Neuron (in vitro differentiated cells): ENCODE results near the gene DRGX.

ENCODE experiments used
- H2AFZ ChIP-seq: one replicate; pipeline ENCODE4 v1.6.1; 2013; ENCODE audit warnings: low read depth, mild to moderate bottlenecking, inconsistent platforms, low read length, moderate library complexity
- H3K27me3 ChIP-seq: one replicate; pipeline ENCODE4 v1.6.1; 2013; ENCODE audit warnings: low read length; ENCODE audit not compliant: insufficient read depth
- H3K36me3 ChIP-seq: one replicate; pipeline ENCODE4 v1.6.1; 2013; ENCODE audit warnings: low read length; ENCODE audit not compliant: insufficient read depth
- H3K4me1 ChIP-seq: one replicate; pipeline ENCODE4 v1.6.1; 2013; ENCODE audit warnings: low read length; ENCODE audit not compliant: insufficient read depth
- H3K4me3 ChIP-seq: 2 replicates; pipeline ENCODE4 v1.5.1; 2013; ENCODE audit warnings: mild to moderate bottlenecking, low read length, moderate library complexity
- H3K9me3 ChIP-seq: one replicate; pipeline ENCODE4 v1.6.1; 2013; ENCODE audit warnings: low read length

Gene DRGX

DNA sequence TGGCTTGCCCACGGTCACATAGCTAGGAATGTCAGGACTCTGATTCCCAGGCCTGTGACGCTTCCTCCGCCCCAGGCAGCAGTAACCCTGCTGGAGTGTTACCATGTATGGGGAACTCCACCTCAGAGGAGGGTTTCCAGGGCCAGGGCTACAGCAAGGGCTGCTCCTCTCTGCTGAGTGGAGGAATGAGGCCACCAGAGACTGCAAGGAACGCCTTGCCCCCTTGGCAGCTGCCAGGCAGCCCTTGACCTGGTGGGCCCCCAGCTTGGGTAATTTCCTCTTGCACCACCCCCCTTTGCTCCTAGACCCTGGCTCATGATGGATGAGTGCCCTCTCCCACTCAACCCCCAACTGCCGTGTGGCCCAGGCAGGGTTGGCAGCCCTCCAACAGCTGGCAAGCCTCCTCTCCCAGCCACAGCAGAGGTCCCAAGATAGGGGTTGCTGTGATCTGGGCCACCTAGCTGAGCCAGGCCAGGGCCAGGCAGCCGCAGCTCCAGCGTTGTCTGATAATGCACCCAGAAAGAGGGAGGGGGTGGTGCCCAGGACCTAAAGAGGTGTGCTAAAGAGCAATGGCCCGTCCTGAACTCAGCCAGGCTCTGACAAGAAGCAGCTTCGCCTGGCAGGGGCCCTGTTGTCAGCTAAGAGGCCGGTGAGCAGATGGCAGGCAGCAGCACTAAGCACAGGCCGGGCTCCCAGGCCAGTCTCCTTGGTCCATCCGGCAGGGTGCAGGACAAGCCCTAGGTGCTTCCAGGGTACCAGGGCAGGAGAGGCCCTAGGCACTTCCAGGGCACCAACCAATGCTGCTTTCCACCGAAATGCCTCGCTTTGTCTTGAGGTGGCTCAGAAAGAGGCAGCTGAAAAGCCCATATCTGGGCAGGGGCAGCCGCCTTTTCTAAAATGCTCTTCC is 35.4 kb downstream of the DRGX start:
- no peak overlapping the region for H2AFZ ChIP-seq
- H3K4me3 ChIP-seq = no peak overlapping the region
- peaks cover 8% of the 10 kb centered on the region for H3K27me3 ChIP-seq
- H3K9me3 ChIP-seq = no peaks in the 10 kb centered on the region
- no peaks in the 10 kb centered on the region for H3K4me1 ChIP-seq
- H3K36me3 ChIP-seq = no peaks in the 10 kb centered on the region

DNA sequence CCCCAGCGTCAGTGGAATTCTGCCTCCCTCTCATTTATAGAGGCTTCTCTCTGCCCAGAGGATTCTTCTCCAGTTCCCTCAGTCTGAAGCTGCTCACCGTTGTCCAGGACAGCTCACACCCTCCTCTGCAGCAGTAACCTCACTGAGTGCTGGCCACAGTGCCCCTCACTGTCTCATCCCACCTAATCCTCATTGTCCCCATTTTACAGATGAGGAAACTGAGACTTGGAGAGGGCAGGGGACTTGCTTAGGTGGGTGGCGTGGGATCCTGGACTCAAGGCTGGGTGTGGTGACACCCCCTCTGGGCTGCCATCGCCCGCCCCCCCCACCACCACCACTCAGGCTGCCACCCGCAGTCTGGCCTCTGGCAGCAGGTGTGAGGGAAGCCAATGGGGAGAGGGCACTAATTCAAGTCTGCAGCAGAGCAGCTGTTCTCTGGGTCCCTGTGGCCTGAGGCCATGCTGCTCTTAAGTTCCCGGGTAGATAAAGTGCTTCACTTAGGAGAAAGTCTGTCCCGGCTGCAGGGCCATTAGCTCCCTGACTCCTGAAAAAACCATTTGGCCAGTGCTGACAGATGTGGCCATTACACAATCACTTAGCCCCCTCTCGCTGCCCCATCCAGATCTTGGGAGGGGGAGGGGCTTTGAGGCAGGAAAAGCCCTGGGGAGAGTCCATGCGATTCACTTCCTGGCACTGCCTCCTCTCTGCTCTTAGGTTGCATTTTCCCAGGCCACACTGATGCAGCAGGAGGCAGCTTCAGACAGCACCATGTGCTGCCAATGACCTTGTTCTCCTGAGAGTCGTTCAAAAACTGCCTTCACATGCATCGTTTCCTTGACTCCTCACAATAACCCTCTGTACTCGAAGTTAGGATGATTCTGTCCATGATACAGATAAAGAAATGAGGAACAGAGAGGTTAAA is 36.3 kb downstream of the DRGX start:
- Histone ChIP-seq H3K4me1 (no peaks in the 10 kb centered on the region), H2AFZ (no peak overlapping the region), H3K4me3 (no peak overlapping the region), H3K9me3 (no peaks in the 10 kb centered on the region), H3K27me3 (peaks cover 8% of the 10 kb centered on the region), H3K36me3 (no peaks in the 10 kb centered on the region)

DNA sequence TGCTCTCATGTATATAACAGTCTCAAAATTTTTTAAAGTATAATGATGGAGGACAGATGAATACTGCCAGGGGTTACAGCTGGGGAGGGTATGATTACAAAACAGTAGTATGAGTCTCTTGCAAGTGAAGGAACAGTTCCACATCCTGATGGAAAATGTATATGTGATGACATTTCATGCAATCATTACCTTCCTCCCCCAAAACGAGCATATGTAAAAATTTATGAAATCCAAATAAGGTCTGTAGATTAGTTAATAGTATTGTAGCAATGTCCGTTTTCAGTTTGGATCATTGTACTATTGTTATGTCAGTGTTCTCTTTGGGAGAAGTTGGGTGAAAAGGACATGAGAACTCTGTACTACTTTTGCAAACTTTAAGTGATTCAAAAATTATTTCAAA is 38.0 kb downstream of the DRGX start:
- H3K27me3 ChIP-seq = peaks cover 4% of the 10 kb centered on the region
- no peaks in the 10 kb centered on the region for H3K4me1 ChIP-seq
- no peak overlapping the region for H2AFZ ChIP-seq
- no peaks in the 10 kb centered on the region for H3K9me3 ChIP-seq
- H3K4me3 ChIP-seq = no peak overlapping the region
- H3K36me3 ChIP-seq = no peaks in the 10 kb centered on the region

DNA sequence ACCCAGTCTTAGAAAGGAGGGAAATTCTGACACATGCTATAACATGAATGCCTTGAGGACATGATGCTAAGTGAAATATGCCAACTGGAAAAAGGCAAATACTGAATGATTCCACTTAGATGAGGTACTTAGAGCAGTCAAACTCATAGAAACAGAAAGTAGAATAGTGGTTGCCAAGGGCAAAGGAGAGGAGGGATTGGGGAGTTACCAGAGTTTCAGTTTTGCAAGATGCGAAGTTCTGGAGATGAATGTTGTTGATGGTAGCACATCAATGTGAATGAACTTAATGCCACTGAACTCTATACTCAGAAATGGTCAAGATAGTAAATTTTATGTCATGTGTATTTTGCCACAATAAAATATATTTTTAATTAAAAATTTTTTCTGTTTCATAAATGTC is 38.9 kb downstream of the DRGX start:
- Histone ChIP-seq H3K36me3 (no peaks in the 10 kb centered on the region), H3K4me3 (no peak overlapping the region), H2AFZ (no peak overlapping the region), H3K4me1 (no peaks in the 10 kb centered on the region), H3K27me3 (no peaks in the 10 kb centered on the region), H3K9me3 (no peaks in the 10 kb centered on the region)

DNA sequence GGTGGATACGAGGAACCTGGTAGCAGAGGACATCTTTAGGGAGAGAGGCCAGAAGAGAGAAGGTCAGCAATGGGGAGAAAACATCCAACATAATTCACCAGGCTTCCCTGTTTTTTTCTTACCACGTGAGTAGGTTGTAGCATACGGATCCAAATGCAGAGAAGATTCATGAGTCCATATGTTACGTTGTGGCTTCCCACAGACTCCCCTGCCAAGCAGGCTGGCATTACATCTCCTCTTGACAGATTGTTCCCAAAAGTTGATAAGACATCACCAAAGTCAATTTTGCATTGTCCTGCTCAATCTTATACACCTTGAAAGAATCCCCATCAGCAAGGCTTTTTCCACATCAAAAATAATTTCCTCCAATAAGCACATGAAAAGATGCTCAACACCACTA is 39.7 kb downstream of the DRGX start:
- H2AFZ ChIP-seq = no peak overlapping the region
- H3K9me3 ChIP-seq = no peaks in the 10 kb centered on the region
- H3K27me3 ChIP-seq = no peaks in the 10 kb centered on the region
- H3K36me3 ChIP-seq = no peaks in the 10 kb centered on the region
- H3K4me1 ChIP-seq = no peaks in the 10 kb centered on the region
- H3K4me3 ChIP-seq = no peak overlapping the region

DNA sequence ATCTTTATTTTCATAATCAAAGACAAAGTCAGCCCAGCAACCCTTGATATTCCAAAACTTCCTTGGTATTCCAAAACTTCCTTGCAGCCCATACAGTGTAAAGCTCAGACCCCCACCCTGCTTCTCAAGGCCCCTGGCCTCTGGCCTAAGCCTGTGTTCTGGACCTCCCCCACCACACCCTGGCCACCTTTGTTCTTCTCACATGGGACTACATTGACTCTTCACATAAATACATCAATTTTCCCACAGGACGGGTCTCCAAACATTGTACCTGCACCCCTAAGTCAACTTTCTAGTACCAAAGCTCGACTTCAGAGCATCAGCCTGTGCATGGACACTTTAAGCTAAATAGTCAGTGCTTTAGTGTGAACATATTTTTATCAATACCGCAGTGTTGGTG is 40.7 kb downstream of the DRGX start:
- Histone ChIP-seq H3K4me1 (no peaks in the 10 kb centered on the region), H2AFZ (no peak overlapping the region), H3K27me3 (no peaks in the 10 kb centered on the region), H3K9me3 (no peaks in the 10 kb centered on the region), H3K36me3 (no peaks in the 10 kb centered on the region), H3K4me3 (no peak overlapping the region)

DNA sequence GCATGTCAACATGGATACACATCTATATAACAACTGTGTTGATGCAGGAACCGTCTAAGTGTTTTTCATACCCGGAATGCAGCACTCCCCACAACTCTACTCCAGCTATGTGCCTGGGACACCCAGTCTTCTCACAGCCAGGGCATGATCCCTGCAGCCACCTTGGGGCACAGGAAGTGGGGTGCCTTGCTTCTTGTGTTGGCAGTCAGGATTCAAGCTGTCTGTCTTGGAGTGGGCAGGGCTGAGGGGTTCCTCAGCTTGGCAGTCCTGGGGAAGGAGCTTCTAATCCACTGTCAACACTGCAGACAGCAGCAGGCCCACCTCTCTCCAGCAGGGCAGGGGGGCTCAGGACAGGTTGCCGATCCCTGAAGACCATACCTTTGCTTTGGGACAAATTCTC is 41.3 kb downstream of the DRGX start:
- Histone ChIP-seq H3K9me3 (no peaks in the 10 kb centered on the region), H3K36me3 (no peaks in the 10 kb centered on the region), H2AFZ (no peak overlapping the region), H3K27me3 (no peaks in the 10 kb centered on the region), H3K4me3 (no peak overlapping the region), H3K4me1 (no peaks in the 10 kb centered on the region)

DNA sequence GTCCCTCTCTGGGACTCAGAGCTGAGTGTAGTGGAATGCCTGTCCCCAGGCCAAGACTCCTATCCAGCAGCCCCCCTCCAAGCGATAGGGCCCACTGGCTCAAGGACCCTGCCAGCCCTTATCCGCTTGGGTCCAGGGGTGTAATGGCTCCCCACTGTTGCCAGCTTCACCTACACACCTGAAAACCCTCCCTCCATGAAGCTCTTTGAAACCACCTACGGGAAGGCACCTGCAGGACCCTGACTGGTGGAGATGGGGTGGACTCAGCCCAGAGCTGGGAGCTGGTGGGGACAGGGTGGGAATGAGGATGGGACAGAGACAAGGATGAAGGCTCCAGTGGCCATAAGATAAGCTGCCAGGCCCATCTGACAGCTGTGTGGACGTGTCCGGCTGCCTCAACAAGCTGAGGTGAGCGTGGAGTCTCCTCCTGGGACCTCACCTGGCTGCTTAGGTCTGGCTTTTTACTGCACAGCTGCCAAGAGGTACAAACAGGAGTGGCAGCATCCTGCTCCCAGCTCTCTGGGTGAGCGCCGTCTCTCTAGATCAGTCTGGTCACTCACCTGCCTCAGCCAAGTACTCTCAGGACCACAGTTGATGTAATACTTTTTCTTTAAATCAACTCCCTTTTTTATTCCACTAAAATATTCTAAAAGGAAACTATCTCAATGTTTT is 41.9 kb downstream of the DRGX start:
- no peak overlapping the region for H3K4me3 ChIP-seq
- H3K36me3 ChIP-seq = no peaks in the 10 kb centered on the region
- no peaks in the 10 kb centered on the region for H3K27me3 ChIP-seq
- H3K9me3 ChIP-seq = no peaks in the 10 kb centered on the region
- H2AFZ ChIP-seq = no peak overlapping the region
- H3K4me1 ChIP-seq = no peaks in the 10 kb centered on the region

DNA sequence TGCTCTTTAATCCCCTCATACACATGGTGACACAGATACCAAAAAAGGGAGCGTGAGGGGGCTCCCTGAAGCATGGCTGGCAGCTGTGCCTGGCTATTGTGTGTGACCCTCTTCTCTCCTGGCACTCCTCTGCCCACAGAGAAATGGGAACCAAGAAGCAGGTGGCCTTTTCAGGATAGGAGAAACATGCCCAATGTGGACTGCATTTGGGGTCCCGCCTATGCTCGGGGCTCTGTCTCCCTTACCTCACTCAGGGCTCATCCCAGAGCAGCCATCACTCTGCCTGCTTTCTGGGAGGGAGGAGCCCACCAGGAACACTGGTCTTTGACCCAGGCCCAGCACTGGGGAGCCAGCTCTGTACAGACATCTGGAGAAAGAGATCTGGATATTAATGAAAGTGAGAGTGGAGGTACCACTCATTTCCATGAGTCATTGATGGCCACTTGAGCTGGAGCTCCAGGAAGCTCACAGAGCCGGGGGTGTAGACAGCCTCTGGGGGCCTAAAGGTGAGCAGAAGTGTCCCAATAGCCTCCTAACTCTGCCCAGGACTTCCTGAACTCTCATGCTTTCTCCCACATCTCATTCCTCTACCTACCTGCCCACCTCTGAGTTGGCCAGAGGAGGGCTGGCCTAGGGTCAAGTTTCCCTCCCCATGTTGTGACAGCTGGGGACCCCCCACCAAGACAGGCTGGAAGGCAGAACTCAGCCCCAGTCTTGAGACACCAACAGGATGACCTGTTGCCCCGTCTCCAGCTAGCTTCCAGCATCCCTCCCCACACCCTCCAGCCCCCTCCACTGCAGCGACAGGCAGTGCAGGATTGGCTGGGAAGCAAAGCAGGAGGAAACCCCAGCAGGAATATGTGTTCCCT is 42.6 kb downstream of the DRGX start:
- H3K36me3 ChIP-seq = no peaks in the 10 kb centered on the region
- no peaks in the 10 kb centered on the region for H3K27me3 ChIP-seq
- H3K4me3 ChIP-seq = no peak overlapping the region
- no peaks in the 10 kb centered on the region for H3K4me1 ChIP-seq
- H2AFZ ChIP-seq = no peak overlapping the region
- H3K9me3 ChIP-seq = no peaks in the 10 kb centered on the region

DNA sequence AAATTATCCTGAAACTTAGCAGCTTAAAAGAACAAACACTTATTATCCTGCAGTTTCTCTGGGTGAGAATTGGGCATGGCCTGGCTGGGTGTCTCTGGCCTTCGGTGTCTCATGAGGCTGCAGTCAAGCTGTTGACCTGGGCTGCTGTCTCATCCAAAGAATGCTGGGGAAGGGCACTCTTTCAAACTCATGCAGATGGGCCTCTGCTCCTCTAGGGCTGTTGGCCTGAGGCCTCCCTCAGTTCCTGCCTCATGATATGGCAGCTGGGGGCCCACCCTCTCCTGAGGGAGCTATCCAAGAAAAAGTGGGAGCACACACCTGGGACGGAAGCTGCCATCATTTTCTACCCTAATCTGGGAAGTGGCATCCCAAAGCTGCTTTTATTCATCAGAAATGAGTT is 43.6 kb downstream of the DRGX start:
- no peaks in the 10 kb centered on the region for H3K27me3 ChIP-seq
- no peaks in the 10 kb centered on the region for H3K9me3 ChIP-seq
- no peaks in the 10 kb centered on the region for H3K4me1 ChIP-seq
- no peak overlapping the region for H3K4me3 ChIP-seq
- no peaks in the 10 kb centered on the region for H3K36me3 ChIP-seq
- H2AFZ ChIP-seq = no peak overlapping the region

DNA sequence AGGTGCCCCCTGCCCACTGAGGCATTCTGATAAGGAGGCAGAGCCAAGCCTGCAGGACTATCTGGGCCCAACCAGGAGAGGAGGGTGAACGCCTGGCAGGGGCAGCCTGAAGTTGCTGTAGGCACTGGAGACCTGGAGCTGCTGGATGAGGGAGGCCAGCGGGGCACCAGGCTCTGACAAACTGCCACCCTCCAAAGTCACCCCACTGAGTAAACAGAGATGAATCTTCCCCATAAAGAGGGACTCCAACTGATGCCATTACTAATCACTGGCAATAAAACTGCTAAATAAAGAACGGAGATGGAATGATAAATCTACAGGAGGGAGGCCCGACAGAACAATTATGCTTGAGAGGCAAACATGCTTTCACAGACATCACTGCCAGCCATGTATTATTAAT is 44.2 kb downstream of the DRGX start:
- no peaks in the 10 kb centered on the region for H3K9me3 ChIP-seq
- no peaks in the 10 kb centered on the region for H3K36me3 ChIP-seq
- H3K4me1 ChIP-seq = no peaks in the 10 kb centered on the region
- H3K4me3 ChIP-seq = no peak overlapping the region
- H3K27me3 ChIP-seq = no peaks in the 10 kb centered on the region
- H2AFZ ChIP-seq = no peak overlapping the region

DNA sequence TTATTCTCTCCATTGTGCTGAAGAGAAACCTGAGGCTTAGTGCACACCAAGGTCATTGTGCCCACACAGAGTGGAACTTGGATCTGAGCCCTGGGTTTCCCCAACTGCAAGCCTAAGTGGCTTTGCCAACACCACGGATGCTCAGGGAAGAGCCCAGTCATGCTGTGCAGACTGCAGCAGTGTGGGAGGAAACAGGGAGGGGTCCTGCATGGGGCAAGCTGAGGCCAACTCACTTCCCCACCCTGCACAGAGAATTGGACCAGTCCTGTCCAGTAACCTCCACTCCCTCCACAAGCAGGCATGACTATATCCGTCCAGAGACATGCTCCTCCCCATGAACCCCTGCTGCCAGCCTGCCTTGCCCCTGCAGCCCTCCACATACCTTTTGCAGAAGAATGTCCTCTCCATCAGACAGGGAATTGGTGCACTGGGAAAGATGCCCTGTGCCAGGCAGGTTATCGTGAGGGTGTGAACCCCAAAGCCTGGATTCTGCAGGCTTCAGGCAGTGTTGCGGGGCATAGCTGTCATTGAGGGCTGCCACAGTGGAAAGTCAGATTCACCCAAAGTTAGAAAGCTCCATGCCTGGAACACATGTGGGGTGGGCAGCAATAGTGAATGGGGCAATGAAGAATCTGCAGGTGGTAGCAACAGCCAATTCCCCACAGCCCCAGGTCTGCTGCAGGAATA is 44.9 kb downstream of the DRGX start:
- H3K9me3 ChIP-seq = no peaks in the 10 kb centered on the region
- H3K27me3 ChIP-seq = no peaks in the 10 kb centered on the region
- no peak overlapping the region for H3K4me3 ChIP-seq
- H2AFZ ChIP-seq = no peak overlapping the region
- H3K36me3 ChIP-seq = no peaks in the 10 kb centered on the region
- H3K4me1 ChIP-seq = no peaks in the 10 kb centered on the region
